ENCODE results near the gene CACNA1D. TPM values are rescaled to one million over a fixed set of nuclear protein-coding genes. Genes with fewer than 3 reads are reported as not detected.

CACNA1D gene
- total and polyA plus RNA-seq, 2 donors (not counting 3 experiments of a cell fraction or from before 2014, with no cell fraction given): 0.06 TPM; not detected in 1

DNA sequence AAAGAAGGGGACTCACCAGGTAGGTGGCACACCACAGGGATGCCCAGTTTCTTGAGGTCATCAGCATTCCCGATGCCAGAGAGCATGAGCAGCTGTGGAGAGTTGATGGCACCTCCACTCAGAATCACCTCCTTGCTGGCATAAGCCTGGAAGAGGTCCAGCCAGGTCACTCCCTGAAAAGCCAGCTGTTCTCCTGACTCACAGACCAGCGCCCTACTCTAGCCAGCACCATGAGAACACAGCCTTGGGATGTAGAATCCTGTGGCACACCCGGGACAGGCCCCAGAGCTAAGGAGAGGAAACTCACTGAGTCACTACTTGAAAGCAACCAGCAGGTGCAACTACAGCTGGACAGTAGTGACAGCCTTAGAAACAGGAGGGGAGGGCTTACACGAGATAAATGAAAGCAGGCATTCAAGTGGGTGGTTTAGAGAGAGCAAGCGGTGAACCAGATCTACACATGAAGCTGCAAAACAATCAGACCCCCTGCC lies 327.3 kb downstream of the CACNA1D start:
- dilution Hi-C loops (cut with MboI; ENCODE audit: extremely low pct_ligation_motif_present, low sequenced_read_pairs): no loop called here
- Histone ChIP-seq H3K4me3 (replicated peaks in 1 of 3; ENCODE audit: insufficient read depth in 1 of 3, low read depth in 1 of 3, low read length in 3 of 3) (no peak overlapping the region), H3K4me1 (ENCODE audit: control insufficient read depth, extremely low read depth, insufficient read depth, low read length) (no peaks in the 10 kb centered on the region), H2AFZ (ENCODE audit: low read depth, low read length) (no peak overlapping the region), H3K9me1 (replicated peaks; ENCODE audit: control insufficient read depth, extremely low read depth, insufficient read depth, low read length) (no peaks in the 10 kb centered on the region), H3K79me2 (ENCODE audit: control insufficient read depth, insufficient read depth, low read length) (no peaks in the 10 kb centered on the region), H3K9me3 (replicated peaks; ENCODE audit: control insufficient read depth, insufficient read depth, low read length) (no peaks in the 10 kb centered on the region), H4K20me1 (replicated peaks; ENCODE audit: control insufficient read depth, extremely low read depth, insufficient read depth, low read length) (no peaks in the 10 kb centered on the region), H3K27me3 (ENCODE audit: control insufficient read depth in 2 of 2, insufficient read depth in 2 of 2, low read length in 2 of 2) (no peaks in the 10 kb centered on the region), H3K27ac (ENCODE audit: insufficient read depth, low read depth, low read length) (no peak overlapping the region), H3K36me3 (ENCODE audit: control insufficient read depth in 2 of 2, extremely low read depth in 1 of 2, insufficient read depth in 2 of 2, low read length in 2 of 2) (no peaks in the 10 kb centered on the region), H3K9ac (replicated peaks; ENCODE audit: extremely low read depth, insufficient read depth, low read length) (no peak overlapping the region), H3K4me2 (ENCODE audit: insufficient read depth, low read length) (no peak overlapping the region)
- intact Hi-C loops (cut with micrococcal nuclease): no loop called here
- BruUV-seq (replicated peaks): no TSS peak
- ChIA-PET POLR2A (interaction anchor here (0.6 kb wide), 1 partner anchor 729 kb away, joined by 3 read pairs; no protein-coding TSS in a partner anchor), CTCF (interaction anchor here (0.8 kb wide), 1 partner anchor 23 kb away, joined by 3 read pairs; no protein-coding TSS in a partner anchor)
- no peak for TF ChIP-seq MYC (IDR thresholded peaks at IDR 0.05; ENCODE audit: low read depth, low read length)
- TF ChIP-seq, protein P1, sequence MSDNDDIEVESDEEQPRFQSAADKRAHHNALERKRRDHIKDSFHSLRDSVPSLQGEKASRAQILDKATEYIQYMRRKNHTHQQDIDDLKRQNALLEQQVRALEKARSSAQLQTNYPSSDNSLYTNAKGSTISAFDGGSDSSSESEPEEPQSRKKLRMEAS (IDR thresholded peaks at IDR 0.05; ENCODE audit: insufficient read depth, insufficient read length): no peak
- no peak for TF ChIP-seq GATA2 (IDR thresholded peaks at IDR 0.05; ENCODE audit: insufficient read depth, insufficient read length, low read depth, low read length)
- no peak for TF ChIP-seq POLR2AphosphoS5 (IDR thresholded peaks at IDR 0.05; ENCODE audit: insufficient read depth, low read depth, low read length)
- TF ChIP-seq, protein P2, sequence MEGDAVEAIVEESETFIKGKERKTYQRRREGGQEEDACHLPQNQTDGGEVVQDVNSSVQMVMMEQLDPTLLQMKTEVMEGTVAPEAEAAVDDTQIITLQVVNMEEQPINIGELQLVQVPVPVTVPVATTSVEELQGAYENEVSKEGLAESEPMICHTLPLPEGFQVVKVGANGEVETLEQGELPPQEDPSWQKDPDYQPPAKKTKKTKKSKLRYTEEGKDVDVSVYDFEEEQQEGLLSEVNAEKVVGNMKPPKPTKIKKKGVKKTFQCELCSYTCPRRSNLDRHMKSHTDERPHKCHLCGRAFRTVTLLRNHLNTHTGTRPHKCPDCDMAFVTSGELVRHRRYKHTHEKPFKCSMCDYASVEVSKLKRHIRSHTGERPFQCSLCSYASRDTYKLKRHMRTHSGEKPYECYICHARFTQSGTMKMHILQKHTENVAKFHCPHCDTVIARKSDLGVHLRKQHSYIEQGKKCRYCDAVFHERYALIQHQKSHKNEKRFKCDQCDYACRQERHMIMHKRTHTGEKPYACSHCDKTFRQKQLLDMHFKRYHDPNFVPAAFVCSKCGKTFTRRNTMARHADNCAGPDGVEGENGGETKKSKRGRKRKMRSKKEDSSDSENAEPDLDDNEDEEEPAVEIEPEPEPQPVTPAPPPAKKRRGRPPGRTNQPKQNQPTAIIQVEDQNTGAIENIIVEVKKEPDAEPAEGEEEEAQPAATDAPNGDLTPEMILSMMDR (IDR thresholded peaks at IDR 0.05; ENCODE audit: extremely low read depth in 1 of 2, insufficient read depth in 1 of 2, low read depth in 1 of 2, low read length in 2 of 2): no peak
- TF ChIP-seq JUN (IDR thresholded peaks at IDR 0.05; ENCODE audit: borderline replicate concordance, insufficient read depth, insufficient read length, low read depth): no peak
- no peak for TF ChIP-seq FOS (IDR thresholded peaks at IDR 0.05; ENCODE audit: borderline replicate concordance, insufficient read depth, low read length)
- TF ChIP-seq POLR2A (IDR thresholded peaks at IDR 0.05; ENCODE audit: low read depth, low read length): no peak
- no peak for TF ChIP-seq EZH2 (IDR thresholded peaks at IDR 0.05; ENCODE audit: borderline replicate concordance, low read depth, low read length, severe bottlenecking)
- FAIRE-seq: no peak
- no peak for DNase-seq (ENCODE audit: low read depth, low spot score)
